ENCODE results near the gene ELOB. TPM values are rescaled to one million over a fixed set of nuclear protein-coding genes. Genes with fewer than 3 reads are reported as not detected.

The ELOB gene
- total and polyA plus RNA-seq, 2 experiments from 2014 or later: 255 to 642 TPM

- no peaks in the 10 kb centered on the region for H3K9me3 ChIP-seq (ENCODE audit: low read depth)
- H3K4me3 ChIP-seq: no peak overlapping the region
- no peak for DNase-seq (ENCODE audit: low spot score)
- WGBS (ENCODE audit: low lambda C conversion rate, missing lambda C conversion rate): 88% methylated on average over 14 of the region's 14 CpGs
- H3K4me1 ChIP-seq (ENCODE audit: insufficient read depth): no peaks in the 10 kb centered on the region
- peaks cover 12% of the 10 kb centered on the region for H3K36me3 ChIP-seq (replicated peaks; ENCODE audit: insufficient read depth, low read depth)
- H2AFZ ChIP-seq: no peak overlapping the region
- H4K20me1 ChIP-seq (ENCODE audit: insufficient read depth, poor library complexity, severe bottlenecking): peaks cover 66% of the 10 kb centered on the region
- no peaks in the 10 kb centered on the region for H3K9me2 ChIP-seq (replicated peaks; ENCODE audit: insufficient read depth)
- H3K4me2 ChIP-seq: no peak overlapping the region
- H3K27ac ChIP-seq: no peak overlapping the region
- no peaks in the 10 kb centered on the region for H3K27me3 ChIP-seq
- H3K79me2 ChIP-seq: peaks cover 61% of the 10 kb centered on the region
- TF ChIP-seq EZH2 (IDR thresholded peaks at IDR 0.05; ENCODE audit: borderline replicate concordance) (no peak), EZH2phosphoT487 (IDR thresholded peaks at IDR 0.05; ENCODE audit: low read depth, severe bottlenecking, unreplicated experiment) (no peak)
- TF ChIP-seq, protein P1, sequence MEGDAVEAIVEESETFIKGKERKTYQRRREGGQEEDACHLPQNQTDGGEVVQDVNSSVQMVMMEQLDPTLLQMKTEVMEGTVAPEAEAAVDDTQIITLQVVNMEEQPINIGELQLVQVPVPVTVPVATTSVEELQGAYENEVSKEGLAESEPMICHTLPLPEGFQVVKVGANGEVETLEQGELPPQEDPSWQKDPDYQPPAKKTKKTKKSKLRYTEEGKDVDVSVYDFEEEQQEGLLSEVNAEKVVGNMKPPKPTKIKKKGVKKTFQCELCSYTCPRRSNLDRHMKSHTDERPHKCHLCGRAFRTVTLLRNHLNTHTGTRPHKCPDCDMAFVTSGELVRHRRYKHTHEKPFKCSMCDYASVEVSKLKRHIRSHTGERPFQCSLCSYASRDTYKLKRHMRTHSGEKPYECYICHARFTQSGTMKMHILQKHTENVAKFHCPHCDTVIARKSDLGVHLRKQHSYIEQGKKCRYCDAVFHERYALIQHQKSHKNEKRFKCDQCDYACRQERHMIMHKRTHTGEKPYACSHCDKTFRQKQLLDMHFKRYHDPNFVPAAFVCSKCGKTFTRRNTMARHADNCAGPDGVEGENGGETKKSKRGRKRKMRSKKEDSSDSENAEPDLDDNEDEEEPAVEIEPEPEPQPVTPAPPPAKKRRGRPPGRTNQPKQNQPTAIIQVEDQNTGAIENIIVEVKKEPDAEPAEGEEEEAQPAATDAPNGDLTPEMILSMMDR (IDR thresholded peaks at IDR 0.05; ENCODE audit: poor library complexity): no peak
Observed at GRCh38 chr16:2767891-2768290, 9.2 kb downstream of the ELOB start.

- TF ChIP-seq EZH2phosphoT487 (IDR thresholded peaks at IDR 0.05; ENCODE audit: low read depth, severe bottlenecking, unreplicated experiment): no peak
- TF ChIP-seq EZH2 (IDR thresholded peaks at IDR 0.05; ENCODE audit: borderline replicate concordance): no peak
- TF ChIP-seq, protein P1 (IDR thresholded peaks at IDR 0.05; ENCODE audit: poor library complexity): no peak
- no peak overlapping the region for H2AFZ ChIP-seq
- peaks cover 68% of the 10 kb centered on the region for H3K79me2 ChIP-seq
- no peaks in the 10 kb centered on the region for H3K9me3 ChIP-seq (ENCODE audit: low read depth)
- H3K27me3 ChIP-seq: no peaks in the 10 kb centered on the region
- H3K9me2 ChIP-seq (replicated peaks; ENCODE audit: insufficient read depth): no peaks in the 10 kb centered on the region
- 98% methylated on average over 19 of the region's 19 CpGs for WGBS (ENCODE audit: low lambda C conversion rate, missing lambda C conversion rate)
- H3K4me2 ChIP-seq: no peak overlapping the region
- peaks cover 15% of the 10 kb centered on the region for H3K36me3 ChIP-seq (replicated peaks; ENCODE audit: insufficient read depth, low read depth)
- no peaks in the 10 kb centered on the region for H3K4me1 ChIP-seq (ENCODE audit: insufficient read depth)
- no peak overlapping the region for H3K4me3 ChIP-seq
- DNase-seq (ENCODE audit: low spot score): no peak
- H4K20me1 ChIP-seq (ENCODE audit: insufficient read depth, poor library complexity, severe bottlenecking): peaks cover 65% of the 10 kb centered on the region
- no peak overlapping the region for H3K27ac ChIP-seq
Observed at GRCh38 chr16:2767140-2767731, 9.8 kb downstream of the ELOB start.

GRCh38 chr16:2766430-2767139 is 10.5 kb downstream of the ELOB start:
- no peak overlapping the region for H3K4me3 ChIP-seq
- no peaks in the 10 kb centered on the region for H3K4me1 ChIP-seq (ENCODE audit: insufficient read depth)
- H4K20me1 ChIP-seq (ENCODE audit: insufficient read depth, poor library complexity, severe bottlenecking): peaks cover 63% of the 10 kb centered on the region
- no peak for TF ChIP-seq EZH2phosphoT487 (IDR thresholded peaks at IDR 0.05; ENCODE audit: low read depth, severe bottlenecking, unreplicated experiment)
- TF ChIP-seq EZH2 (IDR thresholded peaks at IDR 0.05; ENCODE audit: borderline replicate concordance): no peak
- TF ChIP-seq, protein P1 (IDR thresholded peaks at IDR 0.05; ENCODE audit: poor library complexity): no peak
- 97% methylated on average over 44 of the region's 44 CpGs for WGBS (ENCODE audit: low lambda C conversion rate, missing lambda C conversion rate)
- H3K79me2 ChIP-seq: peaks cover 74% of the 10 kb centered on the region
- no peak for DNase-seq (ENCODE audit: low spot score)
- H3K9me2 ChIP-seq (replicated peaks; ENCODE audit: insufficient read depth): no peaks in the 10 kb centered on the region
- H2AFZ ChIP-seq: no peak overlapping the region
- no peak overlapping the region for H3K4me2 ChIP-seq
- no peaks in the 10 kb centered on the region for H3K9me3 ChIP-seq (ENCODE audit: low read depth)
- peaks cover 15% of the 10 kb centered on the region for H3K36me3 ChIP-seq (replicated peaks; ENCODE audit: insufficient read depth, low read depth)
- H3K27ac ChIP-seq: no peak overlapping the region
- no peaks in the 10 kb centered on the region for H3K27me3 ChIP-seq

All from hepatocyte (in vitro differentiated cells).